ENCODE results near the gene ABL1.

The ABL1 gene

DNA sequence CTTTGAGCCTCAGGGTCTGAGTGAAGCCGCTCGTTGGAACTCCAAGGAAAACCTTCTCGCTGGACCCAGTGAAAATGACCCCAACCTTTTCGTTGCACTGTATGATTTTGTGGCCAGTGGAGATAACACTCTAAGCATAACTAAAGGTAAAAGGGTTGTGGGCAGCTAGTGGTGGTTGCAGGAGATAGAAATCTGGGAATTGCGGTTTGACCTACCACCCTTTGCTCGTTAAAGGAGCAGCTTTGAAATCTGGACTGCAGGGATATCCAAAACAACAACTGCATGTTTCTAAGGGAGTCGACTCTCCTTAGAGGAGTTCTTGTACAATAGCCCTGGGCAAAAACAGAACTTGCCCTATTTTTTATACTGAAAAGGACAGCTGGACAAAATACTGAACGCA is 19.0 kb downstream of the ABL1 start:
- no peak for FAIRE-seq

DNA sequence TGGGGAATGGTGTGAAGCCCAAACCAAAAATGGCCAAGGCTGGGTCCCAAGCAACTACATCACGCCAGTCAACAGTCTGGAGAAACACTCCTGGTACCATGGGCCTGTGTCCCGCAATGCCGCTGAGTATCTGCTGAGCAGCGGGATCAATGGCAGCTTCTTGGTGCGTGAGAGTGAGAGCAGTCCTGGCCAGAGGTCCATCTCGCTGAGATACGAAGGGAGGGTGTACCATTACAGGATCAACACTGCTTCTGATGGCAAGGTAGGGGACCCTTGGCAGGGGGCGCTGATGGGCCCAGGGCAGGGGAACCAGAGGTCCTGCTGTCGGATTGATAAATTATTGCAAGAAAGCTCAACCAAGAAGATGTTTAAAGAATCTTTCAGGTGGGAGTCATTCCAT is 19.8 kb downstream of the ABL1 start:
- no peak for FAIRE-seq

DNA sequence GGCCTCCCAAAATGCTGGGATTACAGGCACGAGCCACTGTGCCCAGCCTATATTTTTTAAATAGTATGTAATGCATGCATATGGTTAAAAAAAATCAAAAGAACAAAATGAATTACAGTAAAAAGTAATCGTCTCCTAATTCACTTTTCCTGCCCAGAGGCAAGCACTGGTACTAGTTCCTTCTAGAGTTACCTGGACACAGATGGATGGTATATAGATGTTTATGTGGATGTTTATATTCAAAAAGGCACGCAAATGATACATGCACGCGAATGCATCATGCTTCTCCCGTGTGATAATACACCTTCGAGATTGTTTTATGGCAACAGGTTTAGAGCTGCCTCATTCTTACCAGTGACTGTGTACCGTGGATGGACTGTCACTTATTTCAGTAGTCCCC is 21.4 kb downstream of the ABL1 start:
- FAIRE-seq: no peak

DNA sequence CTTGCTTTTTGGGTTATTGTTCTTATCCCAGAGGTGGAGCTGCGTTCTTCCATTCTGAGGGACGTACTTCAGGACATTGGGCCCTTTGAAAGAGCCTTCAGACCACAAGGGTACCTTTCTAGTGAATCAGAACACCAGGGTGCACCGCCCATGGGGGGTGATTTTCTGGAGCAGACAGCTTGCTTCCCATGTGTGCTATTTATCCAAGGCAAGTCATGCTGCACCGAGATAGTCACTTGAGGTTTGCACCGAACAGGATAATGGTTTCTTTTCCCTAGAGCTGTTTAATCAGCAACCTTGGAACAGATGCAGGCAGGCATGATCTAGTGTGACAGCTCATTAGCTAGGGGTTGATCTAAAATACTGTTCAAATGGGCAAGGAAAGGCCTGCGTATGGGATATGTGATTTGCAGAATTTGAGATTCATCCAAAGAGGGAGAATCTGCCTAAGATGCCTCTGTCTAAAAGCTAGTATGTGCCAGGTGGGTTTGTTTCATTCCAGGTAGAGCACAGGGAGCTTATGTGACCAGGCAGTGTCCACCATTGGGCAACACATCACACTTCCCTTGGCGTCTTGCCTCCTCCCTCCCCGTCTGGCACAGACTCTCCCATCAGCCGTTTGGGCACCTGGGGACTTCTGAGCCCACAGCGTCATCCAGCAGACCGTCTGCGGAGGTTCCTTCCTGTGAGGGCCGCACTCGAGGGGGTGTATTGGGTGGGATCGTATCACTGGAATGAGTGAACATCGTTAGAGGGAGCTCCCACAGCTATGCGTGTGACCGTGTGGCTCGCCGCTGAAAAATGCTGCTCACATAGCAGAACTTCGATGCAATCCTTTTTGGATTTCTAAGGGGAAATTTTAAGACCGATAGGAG is 23.0 kb downstream of the ABL1 start:
- FAIRE-seq: no peak

DNA sequence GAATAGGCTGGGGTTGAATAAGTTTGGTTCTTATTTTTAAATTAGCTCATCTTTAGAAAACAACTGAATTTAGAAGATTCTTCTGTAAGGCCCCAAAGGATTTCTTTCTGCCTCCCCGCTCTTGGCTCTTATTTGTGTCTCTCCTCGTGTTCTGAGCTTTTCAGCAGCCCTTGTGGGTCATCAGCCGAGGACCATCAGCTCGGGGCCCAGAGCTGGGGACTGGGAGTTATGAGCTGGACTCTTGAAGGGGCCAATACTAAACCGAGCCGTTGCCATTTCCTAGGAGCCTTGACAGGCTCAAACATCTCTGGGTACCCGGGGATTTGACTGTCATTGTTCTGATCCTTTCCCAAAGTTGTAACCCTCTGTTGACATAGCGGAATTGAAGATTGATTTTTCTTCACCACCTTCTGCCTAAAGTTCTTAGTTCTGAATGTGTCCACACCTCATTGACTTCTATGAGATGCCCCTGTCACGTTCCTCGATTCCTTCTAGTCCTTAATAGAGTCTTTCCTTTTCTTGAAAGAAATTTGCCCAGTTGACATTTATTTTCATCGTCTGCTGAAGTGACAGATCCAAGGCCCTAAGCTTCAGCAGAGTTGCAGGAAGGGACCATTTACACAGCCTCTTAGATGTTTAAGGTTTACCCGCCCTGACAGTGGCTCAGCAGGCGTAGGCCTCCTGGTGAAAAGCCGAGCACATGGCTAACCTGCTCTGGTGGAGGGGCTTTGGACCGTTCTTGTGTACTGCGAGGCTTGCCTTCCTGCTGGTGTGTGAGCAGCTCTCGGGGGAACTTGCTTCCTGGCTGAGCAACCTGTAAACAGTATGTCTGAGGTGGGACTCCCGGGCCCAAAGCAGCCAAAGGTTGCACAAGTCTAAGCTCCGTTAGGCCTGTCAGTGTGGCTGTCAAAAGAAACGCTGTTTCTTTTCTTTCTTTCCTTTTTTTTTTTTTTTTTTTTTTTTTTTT is 24.0 kb downstream of the ABL1 start:
- no peak for FAIRE-seq

DNA sequence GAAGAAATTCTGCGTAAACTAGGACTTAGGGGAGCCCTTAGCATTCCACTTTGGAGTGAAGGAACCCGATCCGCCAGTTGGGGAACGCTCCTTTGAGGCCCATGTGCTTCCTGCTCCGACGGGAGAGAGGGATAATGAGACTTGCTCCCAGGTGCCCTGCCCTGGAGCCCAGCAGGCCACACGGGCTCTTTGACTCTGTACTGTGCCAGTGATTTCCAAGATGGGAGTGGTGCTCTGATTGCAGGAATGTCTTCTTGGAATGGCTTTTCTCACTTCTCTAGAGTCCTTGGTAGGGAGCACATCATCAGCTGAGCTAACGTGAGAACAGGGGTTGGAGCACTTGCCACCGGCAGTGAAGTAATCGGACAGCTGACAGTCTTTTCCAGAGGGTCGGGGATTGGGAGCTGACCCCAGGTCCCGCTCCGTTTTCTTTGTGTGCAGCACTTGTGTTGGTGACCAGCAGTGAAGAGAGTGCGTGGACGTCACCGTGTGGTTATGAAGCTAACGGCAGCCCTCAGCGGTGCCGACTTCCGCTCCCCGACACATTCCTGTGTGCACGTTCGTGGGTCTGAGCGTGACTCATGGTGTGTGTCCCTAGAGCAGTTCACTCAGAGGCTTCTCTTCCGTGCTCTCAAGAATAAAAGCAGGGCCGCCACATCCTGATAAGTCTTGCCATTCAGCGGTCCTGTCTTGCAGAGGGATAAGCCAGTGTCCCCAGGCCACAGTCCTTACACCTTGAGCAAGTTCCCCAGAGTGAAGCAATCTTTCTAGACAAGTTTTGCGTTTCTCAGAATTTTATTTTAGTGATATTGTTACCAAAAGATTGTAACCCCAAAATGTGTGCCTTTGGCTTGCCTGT is 25.6 kb downstream of the ABL1 start:
- no peak for FAIRE-seq

DNA sequence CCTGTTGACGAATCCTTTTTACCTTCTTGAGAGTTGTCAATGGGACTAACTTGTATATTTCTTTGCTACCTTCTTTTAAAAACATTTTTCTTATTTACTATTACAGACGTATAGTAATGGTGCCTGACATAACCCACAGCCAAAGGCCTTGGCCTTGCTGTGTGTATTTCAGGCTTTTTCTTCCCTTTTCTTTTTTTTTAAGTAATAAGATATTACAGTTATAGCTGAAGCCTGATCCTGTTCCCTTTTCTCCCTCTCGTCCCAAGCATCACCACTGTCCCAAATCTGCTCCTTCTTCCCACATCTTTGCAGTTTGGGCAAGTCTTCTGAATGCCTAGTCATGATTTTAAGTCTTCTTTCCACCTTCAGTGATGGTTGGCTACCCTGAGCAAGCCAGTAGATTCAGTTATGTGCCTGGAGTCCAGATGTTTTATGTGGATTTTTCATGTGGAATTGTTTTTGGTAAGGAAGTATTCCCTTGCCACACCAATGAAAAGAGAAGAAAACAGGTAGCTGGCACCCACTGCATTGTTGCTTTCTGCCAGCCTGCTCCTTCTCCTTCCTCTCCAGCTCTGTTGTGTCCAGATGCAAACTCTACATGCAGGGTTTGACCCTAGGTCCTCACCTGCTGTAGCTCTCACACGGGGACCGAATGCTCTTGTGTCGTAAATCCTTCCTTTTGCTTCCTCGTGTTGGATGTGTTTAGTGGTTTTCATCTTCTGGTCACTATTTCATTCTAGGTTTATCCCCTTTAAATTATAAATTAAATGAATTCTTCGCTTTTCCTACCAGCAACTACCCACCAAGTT is 26.5 kb downstream of the ABL1 start:
- FAIRE-seq: no peak

DNA sequence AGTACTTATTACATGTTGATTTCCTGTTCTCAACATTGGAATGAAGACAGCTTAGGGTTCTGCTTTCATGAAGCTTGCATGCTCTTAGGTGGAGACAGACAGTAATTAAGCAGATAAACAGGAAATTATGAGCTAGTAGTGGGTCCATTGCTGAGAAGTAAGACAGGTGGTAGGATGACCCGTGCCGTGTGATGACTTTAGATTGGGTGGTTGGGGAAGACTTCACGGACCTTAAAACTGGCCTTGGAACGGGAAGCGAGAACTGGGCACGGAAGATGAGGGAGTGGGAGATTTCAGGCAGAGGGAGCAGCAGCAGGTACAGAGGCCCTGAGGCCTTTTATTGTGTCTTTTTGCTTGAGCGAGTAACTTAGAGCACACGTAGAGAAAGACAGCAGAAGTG is 27.2 kb downstream of the ABL1 start:
- no peak for FAIRE-seq

DNA sequence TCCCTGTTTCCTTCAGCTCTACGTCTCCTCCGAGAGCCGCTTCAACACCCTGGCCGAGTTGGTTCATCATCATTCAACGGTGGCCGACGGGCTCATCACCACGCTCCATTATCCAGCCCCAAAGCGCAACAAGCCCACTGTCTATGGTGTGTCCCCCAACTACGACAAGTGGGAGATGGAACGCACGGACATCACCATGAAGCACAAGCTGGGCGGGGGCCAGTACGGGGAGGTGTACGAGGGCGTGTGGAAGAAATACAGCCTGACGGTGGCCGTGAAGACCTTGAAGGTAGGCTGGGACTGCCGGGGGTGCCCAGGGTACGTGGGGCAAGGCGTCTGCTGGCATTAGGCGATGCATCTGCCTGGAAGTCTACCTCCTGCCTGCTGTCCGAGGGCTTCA is 27.7 kb downstream of the ABL1 start:
- no peak for FAIRE-seq

DNA sequence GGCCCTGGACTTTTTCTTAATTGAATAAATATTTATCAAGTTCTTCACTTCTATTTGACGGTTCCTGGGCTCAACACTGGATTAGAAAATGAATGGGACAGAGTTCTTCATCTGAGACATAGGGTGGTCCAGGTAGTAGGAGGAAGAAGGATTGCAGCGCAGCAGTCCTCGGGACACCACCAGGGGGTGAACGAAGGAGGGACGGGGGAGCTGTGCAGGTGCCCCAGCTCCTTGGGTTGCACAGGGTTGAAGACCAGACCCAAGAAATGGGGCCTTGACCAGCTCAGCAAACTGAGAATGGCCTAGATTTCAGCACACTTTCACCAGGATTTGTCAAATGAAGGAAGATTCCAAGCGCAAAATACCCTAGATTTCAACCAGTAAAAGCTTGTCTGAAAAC is 29.5 kb downstream of the ABL1 start:
- no peak for FAIRE-seq

DNA sequence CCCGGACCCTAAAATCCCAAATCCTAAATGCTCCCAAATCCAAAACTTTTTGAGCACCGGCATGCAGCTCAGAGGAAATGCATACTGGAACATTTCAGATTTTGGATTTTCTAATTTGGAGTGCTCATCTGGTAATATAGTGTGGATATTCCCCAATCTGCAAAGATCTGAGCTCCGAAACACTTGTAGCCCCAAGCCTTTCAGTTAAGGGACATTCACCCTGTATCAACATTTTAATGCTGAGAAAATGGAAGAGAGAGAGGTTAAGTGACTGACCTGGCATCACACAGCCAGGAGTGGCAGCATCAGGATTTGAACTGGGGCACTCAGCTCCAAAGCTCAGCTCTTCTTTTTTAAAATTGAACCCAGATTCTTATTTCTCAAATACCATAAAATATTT is 30.9 kb downstream of the ABL1 start:
- FAIRE-seq: no peak

DNA sequence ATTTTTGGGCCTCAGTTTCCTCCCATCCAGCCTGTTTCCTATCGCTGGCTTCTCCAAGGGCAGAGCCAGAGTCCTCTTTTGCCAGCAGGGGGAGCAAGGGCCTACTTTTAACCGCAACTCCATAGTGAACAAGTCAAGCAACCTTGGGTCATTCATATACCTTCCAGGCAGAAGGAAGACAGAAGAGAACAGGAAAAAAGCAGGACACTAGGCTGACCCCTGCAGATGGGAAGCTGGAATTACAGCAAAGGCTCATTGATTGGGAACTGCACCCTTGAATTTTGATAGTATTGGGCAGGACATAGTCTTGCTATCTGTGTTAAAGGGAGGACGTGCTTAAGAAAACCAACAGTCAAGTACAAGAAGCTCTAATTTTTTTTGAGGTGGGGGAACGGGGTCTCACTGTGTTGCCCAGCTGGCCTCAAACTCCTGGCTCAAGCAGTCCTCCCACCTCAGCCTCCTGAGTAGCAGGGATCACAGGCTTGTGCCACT is 31.5 kb downstream of the ABL1 start:
- FAIRE-seq: no peak

DNA sequence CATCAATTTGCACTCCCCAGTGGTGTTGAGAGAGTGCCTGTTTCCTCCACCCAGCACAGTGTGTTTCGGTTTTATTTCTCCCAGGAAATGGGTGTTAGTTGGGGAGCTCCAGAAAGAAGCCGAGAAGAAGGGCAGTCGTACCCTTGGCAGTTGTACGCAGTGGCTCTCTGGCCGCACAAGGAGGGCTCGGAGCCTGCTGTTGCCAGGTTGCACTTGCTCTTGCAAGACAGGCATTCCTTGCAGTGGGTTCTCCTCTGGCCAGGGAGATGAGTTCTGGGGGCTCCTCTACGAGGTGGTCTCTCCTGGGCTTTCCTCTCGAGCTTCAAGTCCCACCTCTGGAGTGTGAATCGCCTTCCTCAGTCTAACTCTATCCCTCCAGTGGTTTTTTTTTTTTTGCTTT is 32.5 kb downstream of the ABL1 start:
- no peak for FAIRE-seq

DNA sequence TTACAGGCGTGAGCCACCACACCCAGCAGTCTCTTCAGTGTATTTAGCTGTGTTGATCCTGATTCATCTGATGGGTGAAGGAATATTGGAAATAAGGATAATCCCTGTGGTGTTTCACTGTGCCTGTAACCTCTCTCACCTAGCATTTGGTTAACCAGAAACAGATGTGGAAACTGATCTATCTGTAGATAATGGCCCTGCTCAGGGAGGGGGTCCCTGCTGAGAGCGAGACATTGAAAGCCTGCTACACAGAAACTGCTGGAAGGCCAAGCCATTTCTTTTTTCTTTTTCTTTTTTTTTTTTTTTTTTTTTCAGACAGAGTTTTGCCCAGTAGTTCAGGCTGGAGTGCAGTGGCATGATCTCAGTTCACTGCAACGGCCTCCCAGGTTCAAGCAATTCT is 33.2 kb downstream of the ABL1 start:
- no peak for FAIRE-seq

DNA sequence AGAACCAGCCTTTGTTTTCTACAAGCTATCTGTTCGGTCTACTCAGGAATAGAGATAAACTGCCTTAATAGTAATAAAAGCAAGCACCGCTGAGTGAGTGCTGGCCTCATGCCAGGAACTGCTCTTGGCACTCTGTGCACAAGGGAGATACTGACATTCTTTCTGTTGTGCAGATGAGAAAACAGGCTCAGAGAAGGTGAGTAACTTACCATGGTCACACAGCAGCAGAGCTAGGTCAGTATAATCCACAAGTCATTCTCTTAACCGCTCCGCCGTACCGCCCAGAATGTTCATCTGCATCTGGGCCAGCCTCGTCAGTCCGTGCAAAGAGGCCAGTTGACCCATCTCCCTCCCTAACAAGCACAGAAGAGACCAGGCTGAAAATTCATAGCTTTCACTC is 34.2 kb downstream of the ABL1 start:
- FAIRE-seq: no peak

DNA sequence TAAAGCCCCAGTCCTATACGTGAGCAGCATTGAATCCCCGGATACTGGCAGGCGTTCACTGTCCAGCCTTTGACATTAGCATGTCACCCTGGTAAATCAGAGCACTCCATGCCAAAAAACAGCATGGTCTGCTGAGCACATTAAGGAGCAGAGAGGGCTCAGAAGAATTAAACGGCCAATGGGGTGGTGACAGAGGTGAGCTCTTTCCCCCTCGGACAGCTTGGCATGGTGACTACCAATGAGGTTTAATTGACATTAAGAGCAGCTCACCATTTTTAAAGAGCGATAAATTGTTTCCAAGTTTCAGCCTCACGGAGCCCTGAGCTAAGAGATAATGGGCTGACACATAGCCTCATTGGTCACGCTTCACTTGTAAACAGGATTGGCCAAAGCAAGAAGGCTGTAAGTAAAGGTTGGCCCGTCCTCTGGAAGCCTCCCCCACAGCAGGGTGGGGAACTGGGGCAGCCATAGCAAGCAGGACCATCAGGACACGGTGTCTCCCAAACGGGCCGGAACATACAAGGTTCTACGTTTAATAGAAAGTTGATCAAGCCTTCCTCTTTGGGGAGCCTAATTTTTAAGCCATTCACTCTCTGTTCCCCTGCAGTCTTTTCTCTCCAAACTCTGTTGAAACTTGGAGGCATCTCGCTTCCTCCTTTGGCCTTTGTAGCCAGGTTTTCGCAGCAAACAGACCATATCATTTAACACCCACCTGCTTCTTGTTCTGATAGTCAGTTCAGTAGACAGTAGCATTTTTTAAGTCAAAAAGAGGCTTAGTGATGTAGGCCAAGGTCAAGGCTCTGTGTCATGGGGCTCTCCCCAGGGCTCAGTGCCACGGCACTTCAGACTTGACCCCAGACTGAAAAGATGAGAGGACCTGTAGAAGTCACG is 35.7 kb downstream of the ABL1 start:
- no peak for FAIRE-seq

DNA sequence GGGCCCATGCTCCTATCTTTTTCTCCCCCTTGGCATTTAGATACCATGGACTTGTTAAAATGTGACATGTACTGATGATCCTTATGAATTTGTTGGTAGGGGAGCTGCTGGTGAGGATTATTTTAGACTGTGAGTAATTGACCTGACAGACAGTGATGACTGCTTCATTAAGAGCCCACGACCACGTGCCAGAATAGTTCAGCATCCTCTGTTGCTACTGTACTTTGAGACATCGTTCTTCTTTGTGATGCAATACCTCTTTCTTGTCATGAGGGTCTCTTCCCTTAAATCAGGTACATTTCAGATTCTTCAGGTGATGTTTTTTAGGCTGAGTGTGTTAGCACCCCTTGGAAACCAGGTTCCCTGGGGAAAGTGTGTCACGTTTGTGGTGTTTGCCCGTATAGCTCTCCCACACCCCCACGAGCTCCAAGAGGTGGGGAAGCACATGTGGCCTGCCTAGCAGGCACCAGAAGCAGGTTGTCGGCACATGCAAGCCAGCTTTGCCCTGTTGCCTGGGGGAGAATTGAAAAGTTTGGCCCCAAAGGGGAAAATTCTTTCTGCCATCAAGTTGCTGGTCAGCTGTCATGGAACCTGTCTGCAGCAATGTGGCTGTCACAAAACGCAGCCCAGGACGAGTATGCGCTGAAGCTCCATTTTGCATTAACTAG is 36.5 kb downstream of the ABL1 start:
- FAIRE-seq: no peak

DNA sequence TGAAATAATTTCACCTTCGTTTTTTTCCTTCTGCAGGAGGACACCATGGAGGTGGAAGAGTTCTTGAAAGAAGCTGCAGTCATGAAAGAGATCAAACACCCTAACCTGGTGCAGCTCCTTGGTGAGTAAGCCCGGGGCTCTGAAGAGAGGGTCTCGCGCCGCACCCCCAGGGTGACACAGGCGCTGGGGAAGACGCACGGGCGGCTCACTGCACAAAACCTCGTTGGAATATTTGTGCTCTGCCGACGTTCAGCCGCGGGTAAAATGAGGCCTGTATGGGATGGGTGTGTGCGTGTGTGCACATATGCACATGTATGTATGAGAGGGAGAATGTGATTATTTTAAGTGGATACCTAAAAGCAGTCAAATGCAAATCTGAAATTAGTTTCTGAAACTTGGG is 37.0 kb downstream of the ABL1 start:
- no peak for FAIRE-seq

DNA sequence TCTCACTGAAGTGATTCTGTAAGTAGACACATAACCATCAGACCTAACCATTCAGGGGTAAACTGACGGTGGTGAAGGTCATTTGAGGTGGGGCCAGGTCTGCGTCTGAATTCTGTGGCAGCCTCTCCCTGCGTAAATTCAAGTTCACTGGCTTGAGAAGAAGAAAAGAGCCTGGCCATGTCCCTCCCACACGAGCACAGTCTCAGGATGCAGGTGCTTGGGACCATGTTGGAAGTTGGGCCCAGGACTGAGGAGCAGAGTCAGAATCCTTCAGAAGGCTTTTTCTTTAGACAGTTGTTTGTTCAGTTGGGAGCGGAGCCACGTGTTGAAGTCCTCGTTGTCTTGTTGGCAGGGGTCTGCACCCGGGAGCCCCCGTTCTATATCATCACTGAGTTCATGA is 37.5 kb downstream of the ABL1 start:
- no peak for FAIRE-seq

DNA sequence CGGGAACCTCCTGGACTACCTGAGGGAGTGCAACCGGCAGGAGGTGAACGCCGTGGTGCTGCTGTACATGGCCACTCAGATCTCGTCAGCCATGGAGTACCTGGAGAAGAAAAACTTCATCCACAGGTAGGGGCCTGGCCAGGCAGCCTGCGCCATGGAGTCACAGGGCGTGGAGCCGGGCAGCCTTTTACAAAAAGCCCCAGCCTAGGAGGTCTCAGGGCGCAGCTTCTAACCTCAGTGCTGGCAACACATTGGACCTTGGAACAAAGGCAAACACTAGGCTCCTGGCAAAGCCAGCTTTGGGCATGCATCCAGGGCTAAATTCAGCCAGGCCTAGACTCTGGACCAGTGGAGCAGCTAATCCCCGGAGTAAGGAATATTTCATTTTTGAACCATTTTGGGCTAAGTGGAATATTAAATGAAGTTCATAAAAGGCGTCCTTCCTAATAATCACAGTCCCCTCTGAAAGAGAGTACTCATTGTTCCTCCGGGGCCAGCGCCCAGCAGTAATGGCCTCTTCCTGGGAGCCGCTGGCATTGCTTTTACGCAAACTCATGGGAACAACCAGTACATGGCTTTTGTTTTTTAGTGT is 38.0 kb downstream of the ABL1 start:
- FAIRE-seq: no peak
